MM.1S (cell line): Measurements from ENCODE around the gene HIVEP2.

Experiments
- DNase-seq: peaks from one replicate; pipeline ENCODE4 v3.0.0-alpha.2; 2015
- H2AFZ ChIP-seq: fragments of 300-600 bp; sonication (generic); 2 replicates; pipeline ENCODE4 v1.6.0; 2016; ENCODE audit warnings: antibody characterized with exemption, low read length
- H3F3A ChIP-seq: fragments of 300-600 bp; sonication (generic); 2 replicates; pipeline ENCODE4 v1.6.1; 2016; ENCODE audit warnings: mild to moderate bottlenecking, antibody characterized with exemption, low read length, moderate library complexity, mixed read lengths; ENCODE audit not compliant: insufficient read depth
- H3K27ac ChIP-seq: fragments of 300-600 bp; sonication (generic); 2 replicates; pipeline ENCODE4 v1.5.1; 2016; ENCODE audit warnings: mild to moderate bottlenecking, low read length
- H3K27me3 ChIP-seq: fragments of 300-600 bp; sonication (generic); replicated peaks from 2 replicates; pipeline ENCODE4 v1.6.0; 2016; ENCODE audit warnings: low read length; ENCODE audit not compliant: insufficient read depth
- H3K36me3 ChIP-seq: fragments of 300-600 bp; sonication (generic); replicated peaks from 2 replicates; pipeline ENCODE4 v1.6.1; 2016; ENCODE audit warnings: mild to moderate bottlenecking, low read length, mixed read lengths; ENCODE audit not compliant: insufficient read depth
- H3K4me1 ChIP-seq: fragments of 300-600 bp; sonication (generic); 2 replicates; pipeline ENCODE4 v1.6.1; 2016; ENCODE audit warnings: low read length, mixed read lengths
- H3K4me2 ChIP-seq: fragments of 300-600 bp; sonication (generic); 2 replicates; pipeline ENCODE4 v1.6.0; 2016; ENCODE audit warnings: low read depth, low read length
- H3K4me3 ChIP-seq: fragments of 300-600 bp; sonication (generic); 2 replicates; pipeline ENCODE4 v1.5.1; 2016; ENCODE audit warnings: low read length, mixed read lengths
- H3K79me2 ChIP-seq: fragments of 300-600 bp; sonication (generic); 2 replicates; pipeline ENCODE4 v1.6.1; 2016; ENCODE audit warnings: mixed run types, low read length, mixed read lengths
- H3K9ac ChIP-seq: fragments of 300-600 bp; sonication (generic); 2 replicates; pipeline ENCODE4 v1.6.1; 2016; ENCODE audit warnings: low read length, mixed read lengths
- H3K9me2 ChIP-seq: fragments of 300-600 bp; sonication (generic); replicated peaks from 2 replicates; pipeline ENCODE4 v1.6.1; 2016; ENCODE audit warnings: mild to moderate bottlenecking, low read length, mixed read lengths; ENCODE audit not compliant: insufficient read depth
- H3K9me3 ChIP-seq: fragments of 300-600 bp; sonication (generic); replicated peaks from 2 replicates; pipeline ENCODE4 v1.6.1; 2016; ENCODE audit warnings: mild to moderate bottlenecking, low read length, mixed read lengths; ENCODE audit not compliant: insufficient read depth
- H4K20me1 ChIP-seq: fragments of 300-600 bp; sonication (generic); 2 replicates; pipeline ENCODE4 v1.6.1; 2016; ENCODE audit warnings: mild to moderate bottlenecking, low read length, moderate library complexity, mixed read lengths; ENCODE audit not compliant: insufficient read depth
- EZH2 ChIP-seq: fragments of 300-600 bp; sonication (generic); optimal IDR thresholded peaks from 2 replicates; pipeline ENCODE3; 2017; ENCODE audit warnings: low read depth, mild to moderate bottlenecking, antibody characterized with exemption, low read length, mixed read lengths
- EZH2phosphoT487 ChIP-seq: fragments of 300-600 bp; sonication (generic); IDR thresholded peaks from 2 replicates; pipeline ENCODE4 v1.6.1; 2018; ENCODE audit warnings: antibody characterized with exemption, low read length
- TF ChIP-seq, protein P1 (sequence below): fragments of 300-600 bp; sonication (generic); IDR thresholded peaks from 2 replicates; pipeline ENCODE4 v1.5.1; 2016; ENCODE audit warnings: antibody characterized with exemption, low read length, mixed read lengths

HIVEP2 gene

DNA sequence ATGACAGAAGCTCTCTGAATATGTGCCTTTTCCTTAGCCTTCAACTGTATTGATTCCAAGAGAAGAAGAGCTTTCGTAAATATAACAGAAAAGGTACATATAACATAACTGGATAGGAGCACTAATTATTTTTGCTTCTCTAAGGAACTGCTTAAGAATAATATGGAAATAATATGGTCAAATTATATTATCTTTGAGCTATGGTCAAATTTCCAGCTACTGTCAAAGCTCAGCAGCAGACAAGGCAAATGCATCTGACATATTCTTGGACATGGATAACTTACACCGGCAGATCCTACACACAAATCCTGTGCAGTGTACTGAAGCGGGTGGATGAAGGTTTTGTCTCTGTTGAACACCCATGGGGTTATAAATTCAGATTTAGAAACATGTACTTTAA lies 150.6 kb downstream of the HIVEP2 start:
- no peak for DNase-seq
- no peaks in the 10 kb centered on the region for H4K20me1 ChIP-seq
- no peaks in the 10 kb centered on the region for H3K79me2 ChIP-seq
- peaks cover 15% of the 10 kb centered on the region for H3K4me1 ChIP-seq
- no peak overlapping the region for H3K4me2 ChIP-seq
- no peak overlapping the region for H3K27ac ChIP-seq
- TF ChIP-seq, protein P1, sequence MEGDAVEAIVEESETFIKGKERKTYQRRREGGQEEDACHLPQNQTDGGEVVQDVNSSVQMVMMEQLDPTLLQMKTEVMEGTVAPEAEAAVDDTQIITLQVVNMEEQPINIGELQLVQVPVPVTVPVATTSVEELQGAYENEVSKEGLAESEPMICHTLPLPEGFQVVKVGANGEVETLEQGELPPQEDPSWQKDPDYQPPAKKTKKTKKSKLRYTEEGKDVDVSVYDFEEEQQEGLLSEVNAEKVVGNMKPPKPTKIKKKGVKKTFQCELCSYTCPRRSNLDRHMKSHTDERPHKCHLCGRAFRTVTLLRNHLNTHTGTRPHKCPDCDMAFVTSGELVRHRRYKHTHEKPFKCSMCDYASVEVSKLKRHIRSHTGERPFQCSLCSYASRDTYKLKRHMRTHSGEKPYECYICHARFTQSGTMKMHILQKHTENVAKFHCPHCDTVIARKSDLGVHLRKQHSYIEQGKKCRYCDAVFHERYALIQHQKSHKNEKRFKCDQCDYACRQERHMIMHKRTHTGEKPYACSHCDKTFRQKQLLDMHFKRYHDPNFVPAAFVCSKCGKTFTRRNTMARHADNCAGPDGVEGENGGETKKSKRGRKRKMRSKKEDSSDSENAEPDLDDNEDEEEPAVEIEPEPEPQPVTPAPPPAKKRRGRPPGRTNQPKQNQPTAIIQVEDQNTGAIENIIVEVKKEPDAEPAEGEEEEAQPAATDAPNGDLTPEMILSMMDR = no peak
- TF ChIP-seq EZH2 (no peak), EZH2phosphoT487 (no peak)
- no peak overlapping the region for H3K4me3 ChIP-seq
- peaks cover 17% of the 10 kb centered on the region for H3F3A ChIP-seq
- H3K9ac ChIP-seq = no peak overlapping the region
- no peaks in the 10 kb centered on the region for H3K9me2 ChIP-seq
- H3K9me3 ChIP-seq = no peaks in the 10 kb centered on the region
- no peaks in the 10 kb centered on the region for H3K27me3 ChIP-seq
- H3K36me3 ChIP-seq = no peaks in the 10 kb centered on the region
- no peak overlapping the region for H2AFZ ChIP-seq

GRCh38 chr6:142790257-142790656 lies 154.7 kb downstream of the HIVEP2 start:
- Histone ChIP-seq H3F3A (no peaks in the 10 kb centered on the region), H3K36me3 (no peaks in the 10 kb centered on the region), H3K4me2 (no peak overlapping the region), H3K27ac (no peak overlapping the region), H3K27me3 (no peaks in the 10 kb centered on the region), H2AFZ (no peak overlapping the region), H4K20me1 (no peaks in the 10 kb centered on the region), H3K4me1 (no peaks in the 10 kb centered on the region), H3K9me3 (no peaks in the 10 kb centered on the region), H3K79me2 (no peaks in the 10 kb centered on the region), H3K9ac (no peak overlapping the region), H3K4me3 (no peak overlapping the region), H3K9me2 (no peaks in the 10 kb centered on the region)
- no peak for TF ChIP-seq EZH2
- TF ChIP-seq, protein P1 = no peak
- no peak for TF ChIP-seq EZH2phosphoT487
- DNase-seq = no peak

DNA sequence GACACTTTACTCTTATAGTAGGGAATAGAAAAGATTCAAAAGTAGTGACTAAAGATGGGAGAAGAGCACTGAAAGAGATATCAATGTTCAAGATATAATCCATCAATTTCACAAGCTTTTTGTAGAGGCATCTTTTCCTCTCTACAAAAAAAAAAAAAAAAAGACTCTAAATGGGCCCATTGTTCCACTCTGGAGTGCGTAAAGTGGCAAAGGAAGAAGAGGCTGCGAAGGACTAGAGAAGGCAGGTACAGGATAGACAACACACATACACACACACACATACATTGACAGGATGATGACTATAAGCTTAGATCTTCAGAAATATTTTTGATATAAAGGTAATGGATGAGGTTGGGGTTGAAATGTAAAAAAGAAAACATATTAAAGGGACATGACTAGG lies 157.6 kb downstream of the HIVEP2 start:
- H3K27me3 ChIP-seq = no peaks in the 10 kb centered on the region
- no peaks in the 10 kb centered on the region for H3K9me2 ChIP-seq
- H2AFZ ChIP-seq = no peak overlapping the region
- no peaks in the 10 kb centered on the region for H3K4me1 ChIP-seq
- DNase-seq = no peak
- H3K4me3 ChIP-seq = no peak overlapping the region
- TF ChIP-seq EZH2 = no peak
- no peak for TF ChIP-seq EZH2phosphoT487
- TF ChIP-seq, protein P1 = no peak
- no peak overlapping the region for H3K9ac ChIP-seq
- H3K4me2 ChIP-seq = no peak overlapping the region
- H3K79me2 ChIP-seq = no peaks in the 10 kb centered on the region
- no peaks in the 10 kb centered on the region for H4K20me1 ChIP-seq
- no peaks in the 10 kb centered on the region for H3K36me3 ChIP-seq
- H3K27ac ChIP-seq = no peak overlapping the region
- H3K9me3 ChIP-seq = no peaks in the 10 kb centered on the region
- H3F3A ChIP-seq = no peaks in the 10 kb centered on the region
